ENCODE results near the gene CADPS.

The CADPS gene

DNA sequence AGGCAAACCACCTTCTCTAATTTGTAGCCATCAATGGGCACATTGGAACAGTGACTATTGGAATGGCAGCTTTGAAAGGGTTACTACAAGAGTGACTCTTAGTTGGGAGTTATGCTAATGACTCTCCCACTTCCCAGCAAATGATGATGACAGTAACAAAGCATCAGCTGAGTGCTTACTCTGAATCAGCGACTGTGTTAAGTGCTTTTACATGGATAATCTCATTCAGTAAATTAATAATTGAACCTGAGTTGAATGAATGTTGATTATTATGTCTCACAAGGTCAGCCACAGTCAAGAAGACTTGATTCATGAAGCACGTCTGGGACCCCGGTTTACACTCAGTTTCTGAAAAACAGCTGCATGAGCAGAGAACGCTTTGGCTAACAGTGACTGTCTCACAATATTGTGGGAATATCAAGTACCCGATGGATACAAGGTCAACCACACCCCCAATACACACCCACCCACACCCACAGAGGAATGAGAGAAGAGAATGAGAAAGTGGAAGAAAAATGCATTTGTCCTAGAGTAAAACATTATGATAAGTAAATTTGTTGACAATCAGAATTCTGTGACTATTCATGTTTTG is 259.9 kb downstream of the CADPS start:
- TF ChIP-seq CTCF (conservative IDR thresholded peaks at IDR 0.05; ENCODE audit: low read depth, low read length): no peak
- Histone ChIP-seq H3K27me3 (ENCODE audit: insufficient read depth, low read depth) (no peaks in the 10 kb centered on the region), H3K27ac (no peak overlapping the region)

DNA sequence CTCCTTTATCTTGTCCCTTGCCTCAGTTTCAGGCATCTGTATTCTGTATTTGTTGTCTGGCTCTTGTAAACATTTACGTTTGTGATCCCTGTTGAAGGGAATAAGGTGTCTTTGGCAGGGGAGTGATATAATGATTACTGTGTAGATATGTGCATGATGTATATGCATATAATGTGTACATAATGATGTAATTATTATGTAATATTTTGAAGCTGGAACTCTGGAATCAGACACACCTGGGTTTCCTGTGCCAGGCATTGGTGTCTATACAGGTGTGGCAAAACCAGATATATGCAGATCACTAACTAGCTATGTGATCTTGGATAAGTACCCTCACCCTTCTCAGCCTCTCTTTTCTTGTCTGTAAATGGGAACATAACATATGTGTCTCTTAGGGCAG is 260.7 kb downstream of the CADPS start:
- no peaks in the 10 kb centered on the region for H3K36me3 ChIP-seq (ENCODE audit: insufficient read depth)
- TF ChIP-seq CTCF (conservative IDR thresholded peaks at IDR 0.05; ENCODE audit: low read depth, low read length): no peak
- no peak overlapping the region for H2AFZ ChIP-seq (ENCODE audit: low read depth)
- H3K27ac ChIP-seq: no peak overlapping the region
- no peaks in the 10 kb centered on the region for H4K20me1 ChIP-seq (ENCODE audit: insufficient read depth)
- H3K4me3 ChIP-seq (IDR thresholded peaks at IDR 0.05; ENCODE audit: insufficient read depth, low read depth, low read length): no peak overlapping the region
- H3K79me2 ChIP-seq (ENCODE audit: insufficient read depth, low read depth): no peaks in the 10 kb centered on the region
- no peaks in the 10 kb centered on the region for H3K27me3 ChIP-seq (ENCODE audit: insufficient read depth, low read depth)
- no peak overlapping the region for H3K4me2 ChIP-seq
- no peak overlapping the region for H3K9ac ChIP-seq
- H3K4me1 ChIP-seq (ENCODE audit: low read depth, poor library complexity, severe bottlenecking): no peaks in the 10 kb centered on the region

More for the DNA sequence above, 259.9 kb downstream of the CADPS start:
- Histone ChIP-seq H3K9ac (no peak overlapping the region), H3K4me2 (no peak overlapping the region), H2AFZ (ENCODE audit: low read depth) (no peak overlapping the region), H4K20me1 (ENCODE audit: insufficient read depth) (no peaks in the 10 kb centered on the region), H3K4me3 (IDR thresholded peaks at IDR 0.05; ENCODE audit: insufficient read depth, low read depth, low read length) (no peak overlapping the region), H3K4me1 (ENCODE audit: low read depth, poor library complexity, severe bottlenecking) (no peaks in the 10 kb centered on the region), H3K79me2 (ENCODE audit: insufficient read depth, low read depth) (no peaks in the 10 kb centered on the region), H3K36me3 (ENCODE audit: insufficient read depth) (no peaks in the 10 kb centered on the region)

DNA sequence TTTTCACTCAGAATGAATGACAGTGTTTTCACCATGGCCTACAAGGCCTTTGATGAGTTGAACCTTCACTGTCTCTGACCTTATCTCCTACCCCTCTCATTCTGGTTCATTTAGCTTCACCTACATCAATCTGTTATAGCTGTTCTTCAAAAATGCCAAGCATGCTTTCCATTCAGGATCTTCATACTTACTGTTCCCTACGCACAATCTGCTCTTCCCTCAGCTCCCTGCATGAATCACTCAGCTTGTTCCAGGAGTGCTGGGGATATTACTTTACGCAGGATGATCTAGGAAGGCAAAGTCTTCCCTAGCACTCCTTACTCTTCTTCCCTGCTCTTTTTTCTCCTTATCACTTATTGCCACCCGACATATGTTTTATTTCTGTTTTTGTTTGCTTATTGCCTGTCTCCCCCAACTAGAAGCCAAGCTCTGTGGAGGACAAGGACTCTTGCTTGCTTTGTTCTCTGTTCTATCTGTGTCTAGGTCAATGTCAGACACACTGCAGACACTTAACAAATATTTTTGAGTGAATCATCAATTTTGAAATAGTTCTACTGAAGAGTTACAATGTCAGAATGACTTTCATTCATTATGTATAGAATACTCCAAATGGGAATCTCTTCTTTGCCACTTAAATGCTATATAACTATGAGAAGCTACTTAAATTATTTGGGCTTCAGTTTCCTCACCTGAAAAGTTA is 263.5 kb downstream of the CADPS start:
- H3K4me3 ChIP-seq (IDR thresholded peaks at IDR 0.05; ENCODE audit: insufficient read depth, low read depth, low read length): no peak overlapping the region
- no peaks in the 10 kb centered on the region for H3K4me1 ChIP-seq (ENCODE audit: low read depth, poor library complexity, severe bottlenecking)
- H3K4me2 ChIP-seq: no peak overlapping the region
- H4K20me1 ChIP-seq (ENCODE audit: insufficient read depth): no peaks in the 10 kb centered on the region
- TF ChIP-seq CTCF (conservative IDR thresholded peaks at IDR 0.05; ENCODE audit: low read depth, low read length): no peak
- no peak overlapping the region for H2AFZ ChIP-seq (ENCODE audit: low read depth)
- H3K36me3 ChIP-seq (ENCODE audit: insufficient read depth): no peaks in the 10 kb centered on the region
- no peak overlapping the region for H3K9ac ChIP-seq
- H3K27me3 ChIP-seq (ENCODE audit: insufficient read depth, low read depth): no peaks in the 10 kb centered on the region
- H3K27ac ChIP-seq: no peak overlapping the region
- no peaks in the 10 kb centered on the region for H3K79me2 ChIP-seq (ENCODE audit: insufficient read depth, low read depth)

- no peak overlapping the region for H3K27ac ChIP-seq
- H3K4me3 ChIP-seq (IDR thresholded peaks at IDR 0.05; ENCODE audit: insufficient read depth, low read depth, low read length): no peak overlapping the region
- no peak overlapping the region for H3K9ac ChIP-seq
- H4K20me1 ChIP-seq (ENCODE audit: insufficient read depth): no peaks in the 10 kb centered on the region
- H3K36me3 ChIP-seq (ENCODE audit: insufficient read depth): no peaks in the 10 kb centered on the region
- H3K4me1 ChIP-seq (ENCODE audit: low read depth, poor library complexity, severe bottlenecking): no peaks in the 10 kb centered on the region
- H2AFZ ChIP-seq (ENCODE audit: low read depth): no peak overlapping the region
- no peak for TF ChIP-seq CTCF (conservative IDR thresholded peaks at IDR 0.05; ENCODE audit: low read depth, low read length)
- H3K79me2 ChIP-seq (ENCODE audit: insufficient read depth, low read depth): no peaks in the 10 kb centered on the region
- H3K27me3 ChIP-seq (ENCODE audit: insufficient read depth, low read depth): no peaks in the 10 kb centered on the region
- H3K4me2 ChIP-seq: no peak overlapping the region
Observed at GRCh38 chr3:62607287-62608029, 267.8 kb downstream of the CADPS start.

All from KMS-11 (cell line).